Spleen (tissue), 11 donors: ENCODE results near the gene ADAMTS6. TPM values are rescaled to one million over a fixed set of nuclear protein-coding genes. Genes with fewer than 3 reads are reported as not detected.

Experiments used
- DNase-seq: peaks from one replicate; pipeline ENCODE4 v3.0.0-alpha.2; 2020
- H3K27ac ChIP-seq, 8 donors: fragments of 200-600 bp; sonication (generic) in 7 of 8; 1 replicate in 4 of 8; 2 replicates in 4 of 8; pipeline versions ENCODE4 v1.5.0 to v1.8.0; 2016 to 2021; ENCODE audit warnings: inconsistent platforms in 4 of 8, mild to moderate bottlenecking in 4 of 8, moderate library complexity in 1 of 8
- H3K27me3 ChIP-seq, 7 donors: fragments of 200-600 bp; sonication (generic) in 6 of 7; replicated peaks in 1 of 7; 1 replicate in 4 of 7; 2 replicates in 3 of 7; pipeline versions ENCODE4 v1.5.0 to v1.8.0; 2016 to 2021; ENCODE audit warnings: inconsistent platforms in 3 of 7, mild to moderate bottlenecking in 1 of 7
- H3K36me3 ChIP-seq, 6 donors: fragments of 200-600 bp; sonication (generic) in 5 of 6; 1 replicate in 4 of 6; 2 replicates in 2 of 6; pipeline versions ENCODE4 v1.5.0 to v1.8.0; 2016 to 2021; ENCODE audit warnings: inconsistent platforms in 2 of 6
- H3K4me1 ChIP-seq, 6 donors: fragments of 200-600 bp; sonication (generic) in 5 of 6; 1 replicate in 3 of 6; 2 replicates in 3 of 6; pipeline versions ENCODE4 v1.5.0 to v1.8.0; 2016 to 2021; ENCODE audit warnings: inconsistent platforms in 3 of 6
- H3K4me3 ChIP-seq, 8 donors: fragments of 200-600 bp; sonication (generic) in 7 of 8; 1 replicate in 4 of 8; 2 replicates in 4 of 8; pipeline versions ENCODE4 v1.5.0 to v1.8.0; 2016 to 2021; ENCODE audit warnings: inconsistent platforms in 4 of 8, mild to moderate bottlenecking in 4 of 8, moderate library complexity in 2 of 8
- H3K9me3 ChIP-seq, 8 donors: fragments of 200-600 bp; sonication (generic) in 7 of 8; 1 replicate in 4 of 8; 2 replicates in 4 of 8; pipeline versions ENCODE4 v1.5.0 to v1.8.0; 2016 to 2021; ENCODE audit warnings: inconsistent platforms in 4 of 8
- CTCF ChIP-seq, 11 experiments: fragments of 200-600 bp in 7 of 11; fragments of 450-650 bp in 4 of 11; sonication (generic) in 4 of 11; IDR thresholded peaks in 8 of 11; conservative IDR thresholded peaks in 3 of 11; 1 replicate in 7 of 11; 2 replicates in 4 of 11; pipeline versions ENCODE4 v1.4.0 to v1.8.0; 2016 to 2021; ENCODE audit warnings: antibody characterized with exemption in 11 of 11, inconsistent platforms in 4 of 11, mild to moderate bottlenecking in 1 of 11
- POLR2A ChIP-seq, 3 donors: fragments of 450-650 bp; IDR thresholded peaks; one replicate each; pipeline ENCODE4 v1.5.1; 2017; ENCODE audit warnings: antibody characterized with exemption in 3 of 3, mild to moderate bottlenecking in 1 of 3
- POLR2AphosphoS5 ChIP-seq, 3 donors: sonication (generic); formaldehyde crosslinking; IDR thresholded peaks; one replicate each; pipeline ENCODE4 v1.5.1; 2017; ENCODE audit warnings: antibody characterized with exemption in 3 of 3
- WGBS, 5 donors: extraction: QIAGEN DNeasy Blood & Tissue Kit in 3 of 5; methylation state at CpG; one replicate each; pipeline versions ENCODE4 v1.1.5 to v1.1.7; 2013 to 2018; 5-methylcytosine and 5-hydroxymethylcytosine counted together
- intact Hi-C: fragments of 100-400 bp; cut with DNase I; formaldehyde crosslinking; loops from one replicate; pipeline ENCODE4 v1.15.0; 2023; ENCODE audit warnings: low total_unique reads
- polyA plus RNA-seq, 3 donors: library from polyadenylated mRNA; stranded (reverse); fragments of 200-250 nt; gene quantifications; one replicate each; pipeline ENCODE4 v1.2.1, GENCODE V29; 2013
- total RNA-seq, 7 donors: library from RNA; depleted of rRNA in 3 of 7; stranded (reverse); fragments of >200 nt in 3 of 7; fragmentation: NEBNext Ultra II Directional in 4 of 7; extraction: Animal tissue kit (Norgen Biotek cat#: 25700) in 4 of 7; gene quantifications; one replicate each; pipeline versions ENCODE4 v1.1.0 to v1.2.1, GENCODE V29; 2016 to 2021
- donor health status: healthy with polysubstance abuse.
- donor health status: DM: no; HTN: no; CAD: no; lungs with moderate emphysema.
- donor health status: DM: no; HTN: no; CAD: no.
- donor health status: Bipolar disorder and iron deficiency.
- donor health status: healthy.
- donor health status: DM: no; HTN: no; CAD: no.
- donor health status: DM: yes; HTN: yes; CAD: no.

The ADAMTS6 gene
- total and polyA plus RNA-seq, 10 donors = 1.1 to 16.4 (median 6.3) TPM

- Histone ChIP-seq H3K9me3 (no peaks in the 10 kb centered on the region), H3K36me3 (no peaks in the 10 kb centered on the region), H3K4me3 (no peak overlapping the region), H3K27ac (no peak overlapping the region), H3K4me1 (no peaks in the 10 kb centered on the region), H3K27me3 (no peaks in the 10 kb centered on the region)
- intact Hi-C loops = no loop called here
- WGBS, 5 donors = 88 to 95% (median 91%) methylated on average over 1 of the region's 1 CpG
- DNase-seq = no peak
- TF ChIP-seq CTCF (IDR thresholded peaks at IDR 0.05 in 8 of 11, conservative IDR thresholded peaks at IDR 0.05 in 3 of 11) (no peak), POLR2A (IDR thresholded peaks at IDR 0.05) (no peak), POLR2AphosphoS5 (IDR thresholded peaks at IDR 0.05) (no peak)
These were observed 209.8 kb downstream of the ADAMTS6 start for GRCh38 chr5:65271906-65272305.

- DNase-seq = no peak
- Histone ChIP-seq H3K27ac (no peak overlapping the region), H3K36me3 (no peaks in the 10 kb centered on the region), H3K4me3 (no peak overlapping the region), H3K9me3 (no peaks in the 10 kb centered on the region), H3K4me1 (no peaks in the 10 kb centered on the region), H3K27me3 (no peaks in the 10 kb centered on the region)
- no peak for TF ChIP-seq POLR2AphosphoS5 (IDR thresholded peaks at IDR 0.05)
- TF ChIP-seq CTCF (IDR thresholded peaks at IDR 0.05 in 8 of 11, conservative IDR thresholded peaks at IDR 0.05 in 3 of 11) = no peak
- no peak for TF ChIP-seq POLR2A (IDR thresholded peaks at IDR 0.05)
- WGBS, 5 donors = 82 to 95% (median 91%) methylated on average over 8 of the region's 8 CpGs
- intact Hi-C loops = no loop called here
These were observed 213.2 kb downstream of the ADAMTS6 start for GRCh38 chr5:65268525-65268924.

GRCh38 chr5:65264420-65264819, 217.3 kb downstream of the ADAMTS6 start:
- TF ChIP-seq CTCF (IDR thresholded peaks at IDR 0.05 in 8 of 11, conservative IDR thresholded peaks at IDR 0.05 in 3 of 11) = no peak
- no peak for TF ChIP-seq POLR2AphosphoS5 (IDR thresholded peaks at IDR 0.05)
- TF ChIP-seq POLR2A (IDR thresholded peaks at IDR 0.05) = no peak
- H3K27me3 ChIP-seq = no peaks in the 10 kb centered on the region
- no peak overlapping the region for H3K4me3 ChIP-seq
- intact Hi-C loops = no loop called here
- DNase-seq = no peak
- H3K4me1 ChIP-seq = no peaks in the 10 kb centered on the region
- WGBS, 5 donors = 45 to 59% (median 52%) methylated on average over 1 of the region's 1 CpG
- no peak overlapping the region for H3K27ac ChIP-seq
- H3K9me3 ChIP-seq = no peaks in the 10 kb centered on the region
- no peaks in the 10 kb centered on the region for H3K36me3 ChIP-seq

GRCh38 chr5:65263321-65263720, 218.4 kb downstream of the ADAMTS6 start:
- no peak for DNase-seq
- Histone ChIP-seq H3K27me3 (no peaks in the 10 kb centered on the region), H3K36me3 (no peaks in the 10 kb centered on the region), H3K4me1 (no peaks in the 10 kb centered on the region), H3K9me3 (no peaks in the 10 kb centered on the region), H3K4me3 (no peak overlapping the region), H3K27ac (no peak overlapping the region)
- TF ChIP-seq POLR2AphosphoS5 (IDR thresholded peaks at IDR 0.05) (no peak), POLR2A (IDR thresholded peaks at IDR 0.05) (no peak), CTCF (IDR thresholded peaks at IDR 0.05 in 8 of 11, conservative IDR thresholded peaks at IDR 0.05 in 3 of 11) (no peak)
- intact Hi-C loops = no loop called here
- WGBS, 5 donors = 87 to 97% (median 91%) methylated on average over 3 of the region's 3 CpGs
